Stimulated activated naive CD4-positive, alpha-beta T cell (primary cell): ENCODE measurements around the gene AHSP.
"Not testable (repeated sequence)": the region's sequence is repeated elsewhere in the genome, so short reads cannot be mapped to it uniquely, and the experiment has no call there.

Source experiments
- DNase-seq, 6 experiments: peaks; one replicate each; lab custom pipeline; 2025; lab: John Stamatoyannopoulos, UW

Gene AHSP

GRCh38 chr16:31531096-31531495 is 3.4 kb downstream of the AHSP start:
- no peak for DNase-seq

GRCh38 chr16:31532120-31532519 is 4.4 kb downstream of the AHSP start:
- DNase-seq = no peak

- DNase-seq = no peak
These were observed 5.2 kb downstream of the AHSP start for GRCh38 chr16:31532896-31533295.

- no peak for DNase-seq
These were observed 8.0 kb downstream of the AHSP start for GRCh38 chr16:31535737-31536136.

- DNase-seq = no peak
These were observed 9.2 kb downstream of the AHSP start for GRCh38 chr16:31536804-31537361.

- DNase-seq = no peak
These were observed 9.9 kb downstream of the AHSP start for GRCh38 chr16:31537362-31538242.

- DNase-seq = not testable (repeated sequence)
These were observed 10.5 kb downstream of the AHSP start for GRCh38 chr16:31538243-31538598.

- DNase-seq = not testable (repeated sequence)
These were observed 12.1 kb downstream of the AHSP start for GRCh38 chr16:31539762-31540161.

GRCh38 chr16:31542763-31543162 is 15.1 kb downstream of the AHSP start:
- DNase-seq = no peak

GRCh38 chr16:31561426-31562233 is 33.9 kb downstream of the AHSP start:
- DNase-seq = no peak

GRCh38 chr16:31568577-31569359 is 41.1 kb downstream of the AHSP start:
- no peak for DNase-seq

GRCh38 chr16:31569360-31569717 is 41.6 kb downstream of the AHSP start:
- DNase-seq = no peak

GRCh38 chr16:31572821-31573220 is 45.1 kb downstream of the AHSP start:
- DNase-seq = no peak

GRCh38 chr16:31574159-31574558 is 46.5 kb downstream of the AHSP start:
- DNase-seq = not testable (repeated sequence)

- no peak for DNase-seq
These were observed 49.7 kb downstream of the AHSP start for GRCh38 chr16:31577411-31577810.
